Stimulated activated effector memory CD8-positive, alpha-beta T cell treated with anti-CD3 and anti-CD28 coated beads, Interleukin-12 subunit alpha, Interleukin-12 subunit beta, amount 100 ng/mL, for 72 hours (primary cell): ENCODE measurements around the gene VAMP8.
"Not testable (repeated sequence)": the region's sequence is repeated elsewhere in the genome, so short reads cannot be mapped to it uniquely, and the experiment has no call there.

Experiments
- ATAC-seq: fragments of 150-1000 bp; cut with Tn5 transposase; 2 replicates; pipeline ENCODE4 v1.10.0; 2021
- DNase-seq, 2 donors: peaks; one replicate each; pipeline ENCODE4 v3.0.0; 2021 to 2022; ENCODE audit warnings: low spot score in 2 of 2
- H3K27ac Mint-ChIP-seq: one replicate; pipeline ENCODE4 v1.8.0; 2022; ENCODE audit warnings: mild to moderate bottlenecking, mixed read lengths
- H3K36me3 Mint-ChIP-seq: one replicate; pipeline ENCODE4 v1.8.0; 2022; ENCODE audit warnings: mild to moderate bottlenecking, mixed read lengths
- H3K4me1 Mint-ChIP-seq: one replicate; pipeline ENCODE4 v1.8.0; 2022; ENCODE audit warnings: mixed read lengths
- H3K4me3 Mint-ChIP-seq: one replicate; pipeline ENCODE4 v1.8.0; 2022; ENCODE audit warnings: mild to moderate bottlenecking, mixed read lengths
- H3K9me3 Mint-ChIP-seq: one replicate; pipeline ENCODE4 v1.8.0; 2022; ENCODE audit warnings: mixed read lengths

The VAMP8 gene

GRCh38 chr2:85596026-85596333, 18.6 kb downstream of the VAMP8 start:
- Mint-ChIP-seq H3K9me3 (no peaks in the 10 kb centered on the region), H3K4me1 (peaks cover 45% of the 10 kb centered on the region), H3K36me3 (peaks cover 49% of the 10 kb centered on the region), H3K27ac (peak overlapping the region; percentile 99), H3K4me3 (peak overlapping the region; percentile 99)
- ATAC-seq, result peak; percentile 41
- DNase-seq, result no peak

- peaks cover 53% of the 10 kb centered on the region for H3K36me3 Mint-ChIP-seq
- H3K4me3 Mint-ChIP-seq, result peak overlapping the region; percentile 99
- ATAC-seq (no peak), DNase-seq (no peak)
- peak overlapping the region; percentile 99 for H3K27ac Mint-ChIP-seq
- no peaks in the 10 kb centered on the region for H3K9me3 Mint-ChIP-seq
- peaks cover 52% of the 10 kb centered on the region for H3K4me1 Mint-ChIP-seq
These were observed 19.2 kb downstream of the VAMP8 start for GRCh38 chr2:85596486-85597143.

- H3K36me3 Mint-ChIP-seq, result peaks cover 59% of the 10 kb centered on the region
- ATAC-seq (no peak), DNase-seq (no peak)
- peak overlapping the region; percentile 99 for H3K4me3 Mint-ChIP-seq
- H3K9me3 Mint-ChIP-seq, result no peaks in the 10 kb centered on the region
- H3K27ac Mint-ChIP-seq, result peak overlapping the region; percentile 99
- peaks cover 57% of the 10 kb centered on the region for H3K4me1 Mint-ChIP-seq
These were observed 19.9 kb downstream of the VAMP8 start for GRCh38 chr2:85597241-85597640.

- ATAC-seq (no peak), DNase-seq (no peak)
- Mint-ChIP-seq H3K27ac (no peak overlapping the region), H3K9me3 (no peaks in the 10 kb centered on the region), H3K36me3 (peaks cover 59% of the 10 kb centered on the region), H3K4me3 (no peak overlapping the region), H3K4me1 (peaks cover 66% of the 10 kb centered on the region)
These were observed 21.4 kb downstream of the VAMP8 start for GRCh38 chr2:85598594-85599340.

- Mint-ChIP-seq H3K36me3 (peaks cover 59% of the 10 kb centered on the region), H3K4me1 (peaks cover 62% of the 10 kb centered on the region), H3K27ac (no peak overlapping the region), H3K4me3 (no peak overlapping the region), H3K9me3 (no peaks in the 10 kb centered on the region)
- ATAC-seq (no peak), DNase-seq (no peak)
These were observed 22.3 kb downstream of the VAMP8 start for GRCh38 chr2:85599468-85600234.

GRCh38 chr2:85600235-85600575, 22.8 kb downstream of the VAMP8 start:
- no peak overlapping the region for H3K27ac Mint-ChIP-seq
- ATAC-seq (no peak), DNase-seq (no peak)
- H3K4me1 Mint-ChIP-seq, result peaks cover 59% of the 10 kb centered on the region
- H3K36me3 Mint-ChIP-seq, result peaks cover 63% of the 10 kb centered on the region
- H3K9me3 Mint-ChIP-seq, result no peaks in the 10 kb centered on the region
- H3K4me3 Mint-ChIP-seq, result no peak overlapping the region

GRCh38 chr2:85600951-85601770, 23.8 kb downstream of the VAMP8 start:
- H3K27ac Mint-ChIP-seq, result peak overlapping the region; percentile 76
- no peak for ATAC-seq
- H3K36me3 Mint-ChIP-seq, result peaks cover 55% of the 10 kb centered on the region
- DNase-seq, result no peak
- peaks cover 53% of the 10 kb centered on the region for H3K4me1 Mint-ChIP-seq
- H3K9me3 Mint-ChIP-seq, result no peaks in the 10 kb centered on the region
- H3K4me3 Mint-ChIP-seq, result peak overlapping the region; percentile 86

GRCh38 chr2:85601771-85602475, 24.5 kb downstream of the VAMP8 start:
- peaks cover 47% of the 10 kb centered on the region for H3K4me1 Mint-ChIP-seq
- peaks cover 57% of the 10 kb centered on the region for H3K36me3 Mint-ChIP-seq
- H3K9me3 Mint-ChIP-seq, result no peaks in the 10 kb centered on the region
- peak overlapping the region; percentile 86 for H3K4me3 Mint-ChIP-seq
- peak; percentile 29 for ATAC-seq
- no peak for DNase-seq
- peak overlapping the region; percentile 76 for H3K27ac Mint-ChIP-seq

- peaks cover 55% of the 10 kb centered on the region for H3K36me3 Mint-ChIP-seq
- H3K27ac Mint-ChIP-seq, result peak within 1 kb of the TSS; percentile 80
- H3K4me1 Mint-ChIP-seq, result peaks cover 43% of the 10 kb centered on the region
- peak within 1 kb of the TSS; percentile 86 for H3K4me3 Mint-ChIP-seq
- DNase-seq, result peak; percentile 79 to 93
- peak; percentile 97 for ATAC-seq
- H3K9me3 Mint-ChIP-seq, result no peaks in the 10 kb centered on the region
These were observed 25.3 kb downstream of the VAMP8 start, which contains the start of gene TMEM150A for GRCh38 chr2:85602476-85603234. TMEM150A (minus strand) TSS chr2:85602698; CDS start chr2:85601948, 750 bp downstream.

GRCh38 chr2:85604133-85604444, 26.7 kb downstream of the VAMP8 start:
- Mint-ChIP-seq H3K4me1 (peaks cover 51% of the 10 kb centered on the region), H3K4me3 (peak overlapping the region; percentile 86), H3K27ac (peak overlapping the region; percentile 80), H3K36me3 (peaks cover 55% of the 10 kb centered on the region)
- DNase-seq, ATAC-seq, H3K9me3 Mint-ChIP-seq: not testable (repeated sequence)

GRCh38 chr2:85604568-85605339, 27.4 kb downstream of the VAMP8 start:
- Mint-ChIP-seq H3K36me3 (peaks cover 55% of the 10 kb centered on the region), H3K9me3 (no peaks in the 10 kb centered on the region), H3K4me3 (no peak overlapping the region), H3K4me1 (peaks cover 50% of the 10 kb centered on the region), H3K27ac (no peak overlapping the region)
- ATAC-seq, result no peak
- no peak for DNase-seq

GRCh38 chr2:85605406-85606115, 28.2 kb downstream of the VAMP8 start:
- Mint-ChIP-seq H3K4me1 (peaks cover 43% of the 10 kb centered on the region), H3K4me3 (no peak overlapping the region), H3K27ac (peak overlapping the region; percentile 58), H3K36me3 (peaks cover 56% of the 10 kb centered on the region), H3K9me3 (no peaks in the 10 kb centered on the region)
- ATAC-seq (no peak), DNase-seq (no peak)

- Mint-ChIP-seq H3K27ac (peak overlapping the region; percentile 58), H3K4me3 (no peak overlapping the region), H3K36me3 (peaks cover 56% of the 10 kb centered on the region), H3K9me3 (no peaks in the 10 kb centered on the region), H3K4me1 (peaks cover 40% of the 10 kb centered on the region)
- DNase-seq, result no peak
- no peak for ATAC-seq
These were observed 28.7 kb downstream of the VAMP8 start for GRCh38 chr2:85606116-85606455.
